GM18909 (cell line): ENCODE results near the gene DMRT2.

Source experiments
- ATAC-seq: cut with Tn5 transposase; IDR thresholded peaks from one replicate; pipeline ENCODE4 v1.9.1; 2021; ENCODE audit warnings: mild to moderate bottlenecking; ENCODE audit not compliant: unreplicated experiment, poor library complexity

DMRT2 gene

DNA sequence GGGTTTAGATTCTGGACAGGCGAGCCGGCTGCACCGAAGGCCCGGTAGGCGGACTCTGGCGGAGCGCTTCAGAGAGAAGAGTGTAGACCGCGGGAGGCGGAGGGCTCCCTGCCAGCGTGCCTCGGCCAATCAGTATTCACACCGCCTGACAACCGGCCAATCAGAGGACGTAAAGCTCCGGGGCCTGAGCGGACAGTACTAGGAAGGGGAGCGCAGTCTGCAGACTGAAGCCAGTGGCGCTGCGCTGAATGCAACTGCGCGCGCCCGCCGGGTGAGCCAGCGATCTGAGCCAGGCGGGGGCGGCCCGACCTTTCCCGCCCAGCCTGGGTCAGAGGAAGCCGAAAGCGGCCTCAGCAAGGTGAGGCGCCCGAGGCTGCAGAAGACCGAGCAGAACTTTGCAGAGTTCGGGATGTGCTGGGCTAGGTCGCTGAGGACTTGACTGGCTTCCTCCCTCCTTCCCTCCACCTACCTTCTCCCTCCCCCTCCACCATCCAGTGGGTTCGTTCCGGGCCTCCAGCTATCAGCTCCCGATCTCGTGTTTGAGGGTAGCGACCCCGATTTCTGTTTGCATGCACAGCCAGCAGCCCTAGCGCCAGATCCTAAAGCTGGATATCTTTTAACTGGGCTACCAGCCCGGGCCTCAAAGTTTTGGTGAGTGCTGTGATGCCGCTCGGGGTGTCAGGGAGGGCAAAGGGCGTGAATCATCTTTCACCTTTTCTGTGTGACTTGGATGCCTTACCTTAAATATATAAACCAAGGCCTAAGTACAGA is at the start of gene DMRT2:
DMRT2 (plus strand) TSS at position 233 of the 771 bp plus-strand sequence. CDS start 1,257 bp downstream, outside the sequence.
- ATAC-seq: peak; percentile 69

DNA sequence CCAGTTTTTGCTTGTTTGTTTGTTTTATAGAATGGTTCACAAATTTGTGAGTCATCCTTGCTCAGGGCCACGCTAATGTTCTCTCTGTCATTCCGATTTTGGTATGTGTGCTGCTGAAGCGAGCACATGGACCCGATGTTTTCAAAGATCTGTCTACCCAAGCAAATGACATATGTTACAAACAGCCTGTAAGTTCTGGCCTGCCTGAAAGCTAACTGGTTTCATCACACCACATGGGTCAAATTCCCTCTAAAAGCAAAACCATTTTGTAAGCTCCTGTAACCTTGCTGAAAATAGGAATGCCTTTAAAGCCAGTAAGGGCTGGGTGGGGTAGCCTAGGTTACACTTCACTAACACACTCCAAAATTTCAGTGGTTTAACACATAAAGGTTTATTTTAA is 48.3 kb upstream of the DMRT2 start:
- ATAC-seq: no peak

DNA sequence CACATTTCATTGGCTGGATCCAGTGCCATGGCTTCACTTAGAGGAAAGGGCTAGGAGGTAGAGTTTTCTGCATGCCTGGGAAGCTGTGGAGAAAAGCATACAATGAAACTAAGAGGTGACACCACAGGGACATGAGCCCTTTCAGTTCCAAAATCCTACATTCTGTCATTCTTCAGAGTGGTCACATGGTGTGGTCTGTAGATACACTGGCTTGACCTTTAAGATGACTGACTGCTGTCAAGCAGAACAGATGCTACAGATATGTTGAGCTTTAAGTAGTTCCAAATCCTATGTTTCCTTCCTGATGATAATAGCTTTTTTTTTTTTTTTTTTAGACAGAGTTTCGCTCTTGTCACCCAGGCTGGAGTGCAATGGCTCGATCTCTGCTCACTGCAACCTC is 47.5 kb upstream of the DMRT2 start:
- no peak for ATAC-seq

GRCh38 chr9:1005043-1005667 is 45.0 kb upstream of the DMRT2 start:
- ATAC-seq: peak; percentile 58

GRCh38 chr9:1007312-1007711 is 42.8 kb upstream of the DMRT2 start:
- no peak for ATAC-seq

GRCh38 chr9:1008216-1008615 is 41.9 kb upstream of the DMRT2 start:
- ATAC-seq: no peak

DNA sequence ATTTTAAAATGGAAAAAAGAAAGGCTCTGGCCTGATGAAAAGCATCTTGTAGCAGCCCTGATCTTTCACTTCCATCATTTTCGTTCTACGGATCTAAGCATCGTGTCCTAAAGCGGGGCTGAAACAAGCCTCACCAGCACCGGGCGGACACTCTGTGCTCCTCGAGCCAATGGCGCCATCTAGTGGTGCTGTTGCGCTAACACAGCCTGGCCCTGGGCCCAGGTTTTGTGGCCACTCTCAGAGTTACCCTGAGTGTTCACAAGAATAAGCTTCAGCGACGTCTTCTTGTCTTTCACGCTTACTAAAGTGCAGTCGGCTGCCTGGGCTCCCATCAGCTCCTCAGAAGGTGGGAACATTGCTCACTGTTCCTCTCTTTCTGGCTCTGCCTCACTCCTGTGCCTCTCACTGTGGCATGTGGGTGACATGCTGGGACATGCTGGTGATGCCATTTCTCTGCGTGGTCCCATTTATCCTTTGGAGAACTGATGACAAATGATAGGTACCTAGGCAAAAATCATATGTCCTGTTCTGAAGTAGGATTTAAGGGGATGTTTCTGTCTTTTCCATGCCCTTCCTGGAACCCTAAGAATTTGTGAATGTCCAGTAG is 41.0 kb upstream of the DMRT2 start:
- ATAC-seq: peak; percentile 97

GRCh38 chr9:1013021-1013420 is 37.1 kb upstream of the DMRT2 start:
- ATAC-seq: no peak

- ATAC-seq: no peak
Measured at GRCh38 chr9:1014225-1014624, 35.9 kb upstream of the DMRT2 start.

DNA sequence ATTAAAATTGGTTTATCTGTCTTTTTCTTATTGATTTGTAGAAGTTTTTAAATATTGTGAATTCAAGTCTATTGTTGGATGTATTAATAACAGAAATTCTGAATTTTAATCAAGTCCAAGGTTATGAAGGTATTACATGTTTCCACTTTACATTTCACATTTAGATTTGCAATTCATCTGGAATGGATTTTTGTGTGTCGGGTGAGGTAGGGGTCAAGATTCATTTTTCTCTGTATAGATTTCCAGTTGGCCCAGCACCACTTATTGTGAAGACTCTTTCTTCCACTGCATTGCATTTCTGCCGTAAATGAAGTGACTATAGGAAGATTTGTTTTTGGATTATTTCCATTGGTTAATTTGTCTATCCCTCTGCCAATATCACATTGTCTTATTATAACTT is 35.5 kb upstream of the DMRT2 start:
- no peak for ATAC-seq

DNA sequence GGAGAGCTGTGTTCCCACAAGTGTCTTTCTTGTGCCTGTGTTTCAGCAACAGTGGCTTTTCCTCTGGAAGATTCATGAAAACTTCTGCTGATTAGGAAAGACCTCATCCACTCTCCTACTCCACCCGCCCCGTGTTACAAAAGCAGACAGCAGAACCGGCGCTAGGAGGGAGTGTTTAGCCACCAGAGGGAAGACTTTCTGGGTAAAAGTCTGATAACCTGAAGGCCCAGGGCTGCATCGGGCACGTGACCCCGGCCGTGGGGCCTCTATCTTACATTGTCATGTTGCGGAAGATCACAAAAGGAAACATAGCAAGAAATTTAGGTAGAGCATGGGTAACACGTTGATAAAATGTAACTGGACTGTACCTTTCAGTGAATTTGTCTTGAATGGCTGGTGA is 32.0 kb upstream of the DMRT2 start:
- no peak for ATAC-seq

- no peak for ATAC-seq
Measured at GRCh38 chr9:1024112-1024511, 26.0 kb upstream of the DMRT2 start.

- ATAC-seq: no peak
Measured at GRCh38 chr9:1025131-1025530, 25.0 kb upstream of the DMRT2 start.

- no peak for ATAC-seq
Measured at GRCh38 chr9:1026219-1026618, 23.9 kb upstream of the DMRT2 start.

DNA sequence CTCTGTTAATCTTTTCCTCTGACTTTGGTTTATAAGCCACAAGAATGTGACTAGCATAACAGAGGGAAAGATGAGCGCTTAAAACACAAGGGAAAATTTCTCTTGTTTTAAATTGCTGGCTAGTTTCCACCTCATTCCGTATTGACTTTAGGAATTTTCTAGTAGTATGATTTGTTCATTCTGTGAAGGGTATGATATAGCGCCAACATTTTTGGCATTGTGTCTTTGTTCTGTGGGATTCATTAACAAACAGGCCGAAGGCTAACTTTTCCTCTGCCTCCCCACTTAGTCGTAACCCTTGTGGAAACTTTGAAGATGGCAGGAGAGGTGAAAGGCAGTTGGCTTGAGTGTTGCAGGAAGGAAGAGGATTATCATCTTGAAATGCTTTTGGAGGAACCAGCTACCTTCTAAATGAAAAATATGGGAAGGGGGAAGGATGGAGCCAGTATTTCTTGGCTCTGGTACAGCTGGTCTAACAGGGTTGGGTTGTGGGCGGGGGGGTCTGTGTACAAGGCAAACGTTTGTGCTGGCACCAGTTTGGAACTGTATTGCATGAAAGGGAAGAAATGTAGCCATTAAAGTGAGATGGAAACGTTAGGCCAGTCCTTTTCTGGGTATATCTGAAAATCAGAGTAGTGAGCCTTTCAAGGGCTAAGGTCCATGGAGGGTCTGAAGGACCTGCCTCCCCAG is 21.5 kb upstream of the DMRT2 start:
- ATAC-seq: no peak

- no peak for ATAC-seq
Measured at GRCh38 chr9:1031951-1032601, 18.1 kb upstream of the DMRT2 start.

- no peak for ATAC-seq
Measured at GRCh38 chr9:1034271-1034670, 15.9 kb upstream of the DMRT2 start.

GRCh38 chr9:1039589-1039988 is 10.6 kb upstream of the DMRT2 start:
- no peak for ATAC-seq

- ATAC-seq: no peak
Measured at GRCh38 chr9:1042466-1042865, 7.7 kb upstream of the DMRT2 start.

DNA sequence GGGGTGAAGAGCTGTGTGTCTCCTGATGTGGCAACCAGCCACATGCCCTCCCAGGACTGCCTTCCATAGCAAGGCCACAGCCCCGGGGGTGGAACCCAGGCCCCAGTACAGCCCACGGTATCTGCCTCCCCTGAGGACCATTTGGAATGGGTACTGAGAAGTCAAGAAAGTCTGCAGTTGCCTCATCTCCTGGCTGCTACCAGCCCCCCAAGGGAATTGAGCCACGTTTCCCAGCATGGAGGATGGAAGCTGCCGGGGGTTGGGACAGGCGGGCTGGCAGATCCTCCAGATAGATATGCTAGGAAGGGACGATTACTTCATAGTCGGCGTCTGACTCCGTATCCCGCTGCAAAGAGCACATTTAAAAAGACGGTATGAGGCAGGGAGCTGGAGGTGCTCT is 5.5 kb upstream of the DMRT2 start:
- no peak for ATAC-seq
